Measurements from ENCODE around the gene GPR162. TPM values are rescaled to one million over a fixed set of nuclear protein-coding genes. Genes with fewer than 3 reads are reported as not detected.

The GPR162 gene
- total RNA-seq, 2 experiments from 2014 or later, result 0.54 to 0.76 TPM

- H3K27ac Mint-ChIP-seq, result no peak overlapping the region
- peaks cover 15% of the 10 kb centered on the region for H3K27me3 Mint-ChIP-seq
- DNase-seq, result no peak
- H3K9me3 Mint-ChIP-seq, result no peaks in the 10 kb centered on the region
- H3K4me3 Mint-ChIP-seq, result no peak overlapping the region
- H3K4me1 Mint-ChIP-seq, result peaks cover 8% of the 10 kb centered on the region
- H3K36me3 Mint-ChIP-seq, result no peaks in the 10 kb centered on the region
These were observed 11.7 kb downstream of the GPR162 start for GRCh38 chr12:6833189-6833890.

- Mint-ChIP-seq H3K27ac (no peak overlapping the region), H3K9me3 (no peaks in the 10 kb centered on the region), H3K36me3 (no peaks in the 10 kb centered on the region), H3K27me3 (peaks cover 9% of the 10 kb centered on the region), H3K4me1 (peaks cover 2% of the 10 kb centered on the region), H3K4me3 (no peak overlapping the region)
- no peak for DNase-seq
These were observed 12.6 kb downstream of the GPR162 start for GRCh38 chr12:6834254-6834653.

DNA sequence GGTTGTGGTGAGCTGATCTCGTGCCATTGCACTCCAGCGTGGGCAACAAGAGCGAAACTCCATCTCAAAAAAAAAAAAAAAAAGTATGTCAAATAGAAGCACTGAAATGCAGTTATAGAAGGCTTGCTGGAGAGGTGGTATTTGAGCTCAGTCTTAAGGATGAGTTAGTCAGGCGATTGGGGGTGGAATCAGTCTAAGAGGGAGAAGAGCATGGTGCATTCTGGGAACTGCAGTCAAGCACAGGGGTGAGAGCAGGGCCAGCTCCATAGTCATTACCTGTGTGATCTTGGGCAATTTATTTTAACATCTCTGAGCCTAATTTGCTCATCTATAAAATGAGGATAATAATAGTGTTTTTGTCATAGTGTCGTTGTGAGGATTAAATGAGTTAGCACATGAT is 13.3 kb downstream of the GPR162 start:
- DNase-seq, result no peak
- Mint-ChIP-seq H3K27ac (no peak overlapping the region), H3K4me3 (no peak overlapping the region), H3K27me3 (peaks cover 5% of the 10 kb centered on the region), H3K4me1 (no peaks in the 10 kb centered on the region), H3K36me3 (no peaks in the 10 kb centered on the region), H3K9me3 (no peaks in the 10 kb centered on the region)

DNA sequence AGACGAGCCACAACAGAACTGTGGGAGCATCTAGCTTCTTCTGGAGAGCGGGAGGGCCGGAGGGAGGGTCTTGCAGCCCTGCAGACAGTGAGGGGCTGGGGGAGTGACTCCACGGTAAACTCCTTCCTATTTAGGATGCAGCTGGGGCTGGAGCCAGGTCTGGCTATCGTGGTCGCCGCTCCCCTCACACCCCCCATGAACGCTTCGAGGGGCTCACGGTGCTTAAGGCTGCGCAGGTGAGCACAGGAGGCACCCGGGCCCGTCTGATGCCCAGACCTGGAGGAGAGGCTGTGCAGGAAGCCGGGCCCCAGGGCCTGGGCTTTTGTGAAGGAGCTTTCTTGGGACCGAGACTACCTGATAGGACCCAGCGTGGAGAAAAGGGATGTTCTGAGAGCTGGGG is 15.2 kb downstream of the GPR162 start:
- DNase-seq, result no peak
- Mint-ChIP-seq H3K9me3 (no peaks in the 10 kb centered on the region), H3K4me3 (no peak overlapping the region), H3K27ac (no peak overlapping the region), H3K36me3 (no peaks in the 10 kb centered on the region), H3K27me3 (no peaks in the 10 kb centered on the region), H3K4me1 (no peaks in the 10 kb centered on the region)

- Mint-ChIP-seq H3K4me3 (no peak overlapping the region), H3K27ac (no peak overlapping the region), H3K36me3 (no peaks in the 10 kb centered on the region), H3K27me3 (no peaks in the 10 kb centered on the region), H3K4me1 (no peaks in the 10 kb centered on the region), H3K9me3 (no peaks in the 10 kb centered on the region)
- no peak for DNase-seq
These were observed 15.9 kb downstream of the GPR162 start for GRCh38 chr12:6837370-6838060.

DNA sequence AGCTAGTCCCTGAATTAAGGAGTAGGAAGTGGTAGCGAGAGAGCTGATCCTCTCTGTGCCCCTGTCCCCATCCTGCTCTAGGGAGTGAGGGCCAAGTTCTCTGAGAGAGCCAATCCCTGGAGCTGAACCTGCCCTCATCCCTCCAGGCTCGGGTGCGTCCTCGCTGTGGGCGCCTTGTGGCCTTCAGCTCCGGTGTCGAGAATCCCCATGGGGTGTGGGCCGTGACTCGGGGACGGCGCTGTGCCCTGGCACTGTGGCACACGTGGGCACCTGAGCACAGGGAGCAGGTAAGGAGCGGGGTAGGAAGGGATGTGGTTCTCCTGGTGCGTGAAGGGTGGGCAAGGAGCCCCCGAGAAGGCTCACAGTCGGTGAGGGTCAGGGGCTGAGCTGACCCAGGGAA is 17.2 kb downstream of the GPR162 start:
- Mint-ChIP-seq H3K36me3 (no peaks in the 10 kb centered on the region), H3K27me3 (no peaks in the 10 kb centered on the region), H3K9me3 (no peaks in the 10 kb centered on the region), H3K4me1 (no peaks in the 10 kb centered on the region), H3K27ac (no peak overlapping the region), H3K4me3 (no peak overlapping the region)
- DNase-seq, result no peak

- H3K27me3 Mint-ChIP-seq, result no peaks in the 10 kb centered on the region
- no peak overlapping the region for H3K27ac Mint-ChIP-seq
- no peaks in the 10 kb centered on the region for H3K9me3 Mint-ChIP-seq
- H3K4me3 Mint-ChIP-seq, result no peak overlapping the region
- H3K4me1 Mint-ChIP-seq, result no peaks in the 10 kb centered on the region
- DNase-seq, result no peak
- H3K36me3 Mint-ChIP-seq, result no peaks in the 10 kb centered on the region
These were observed 18.0 kb downstream of the GPR162 start for GRCh38 chr12:6839482-6840201.

GRCh38 chr12:6840330-6840729 is 18.7 kb downstream of the GPR162 start:
- H3K27me3 Mint-ChIP-seq, result no peaks in the 10 kb centered on the region
- no peak for DNase-seq
- no peaks in the 10 kb centered on the region for H3K4me1 Mint-ChIP-seq
- no peak overlapping the region for H3K27ac Mint-ChIP-seq
- no peaks in the 10 kb centered on the region for H3K9me3 Mint-ChIP-seq
- H3K36me3 Mint-ChIP-seq, result peaks cover 3% of the 10 kb centered on the region
- no peak overlapping the region for H3K4me3 Mint-ChIP-seq

DNA sequence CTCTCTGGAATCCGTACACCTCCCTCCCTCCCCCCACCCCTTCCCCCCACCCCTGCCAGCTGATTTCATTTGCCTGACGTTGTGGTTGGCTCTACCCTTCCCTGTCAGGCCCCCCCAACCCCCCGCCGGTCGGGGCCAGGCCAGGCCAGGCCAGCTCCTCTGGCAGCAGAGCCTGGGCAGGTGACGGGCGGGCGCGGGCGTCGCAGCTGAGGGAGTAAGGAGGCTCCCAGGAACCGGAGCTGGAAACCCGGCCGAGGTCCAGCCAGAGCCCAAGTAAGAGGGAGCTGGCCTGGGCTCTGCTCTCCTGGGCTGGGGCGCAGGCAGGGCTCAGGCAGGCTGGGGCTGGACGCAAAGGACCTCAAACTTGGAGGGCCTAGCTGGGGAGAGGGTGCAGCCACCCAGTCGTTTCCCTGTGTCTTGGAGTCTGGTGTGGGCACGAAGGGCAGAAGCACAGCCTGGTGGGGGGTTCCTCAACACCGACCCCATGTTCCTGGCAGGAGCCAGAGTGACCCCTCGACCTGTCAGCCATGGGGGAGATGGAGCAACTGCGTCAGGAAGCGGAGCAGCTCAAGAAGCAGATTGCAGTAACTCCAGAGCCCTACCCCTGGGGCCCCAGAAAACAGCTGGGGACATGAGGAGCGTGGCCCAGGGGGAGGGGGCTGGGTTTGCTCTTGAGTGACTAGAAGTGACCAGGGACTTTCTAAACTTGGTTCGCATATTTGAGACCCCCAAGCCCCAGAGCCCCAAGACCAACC is 19.3 kb downstream of the GPR162 start, which contains the start of gene GNB3:
Gene GNB3, plus strand, starts transcription at position 165 of the 755 bp plus-strand sequence. Its CDS starts 363 bp downstream, at position 528.
- DNase-seq, result no peak
- Mint-ChIP-seq H3K4me3 (no peak within 1 kb of the TSS), H3K4me1 (no peaks in the 10 kb centered on the region), H3K27me3 (no peaks in the 10 kb centered on the region), H3K27ac (no peak within 1 kb of the TSS), H3K9me3 (no peaks in the 10 kb centered on the region), H3K36me3 (peaks cover 5% of the 10 kb centered on the region)

DNA sequence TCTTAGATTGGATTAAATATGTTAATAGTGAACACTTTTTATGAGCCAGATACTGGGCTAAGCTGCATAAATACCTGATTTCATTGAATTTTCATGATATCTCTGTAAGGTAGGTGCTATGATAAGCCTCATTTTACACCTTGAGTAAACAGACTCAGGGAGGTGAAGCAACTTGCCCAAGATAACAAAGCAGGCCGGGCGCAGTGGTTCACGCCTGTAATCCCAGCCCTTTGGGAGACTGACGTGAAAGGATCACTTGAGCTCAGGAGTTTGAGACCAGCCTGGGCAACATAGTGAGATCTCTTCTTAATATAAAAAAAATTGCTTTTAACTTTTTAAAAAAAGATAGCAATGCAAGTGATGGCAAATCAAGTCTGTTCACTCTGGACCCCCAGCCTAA is 20.5 kb downstream of the GPR162 start:
- Mint-ChIP-seq H3K4me1 (no peaks in the 10 kb centered on the region), H3K9me3 (no peaks in the 10 kb centered on the region), H3K27ac (no peak overlapping the region), H3K4me3 (no peak overlapping the region), H3K36me3 (peaks cover 8% of the 10 kb centered on the region), H3K27me3 (no peaks in the 10 kb centered on the region)
- DNase-seq, result no peak

GRCh38 chr12:6843118-6843902 is 21.7 kb downstream of the GPR162 start:
- Mint-ChIP-seq H3K27me3 (no peaks in the 10 kb centered on the region), H3K9me3 (no peaks in the 10 kb centered on the region), H3K4me1 (no peaks in the 10 kb centered on the region), H3K4me3 (no peak overlapping the region), H3K36me3 (peaks cover 12% of the 10 kb centered on the region), H3K27ac (no peak overlapping the region)
- no peak for DNase-seq

GRCh38 chr12:6845395-6845794 is 23.8 kb downstream of the GPR162 start:
- DNase-seq, result no peak
- Mint-ChIP-seq H3K27me3 (no peaks in the 10 kb centered on the region), H3K36me3 (peaks cover 19% of the 10 kb centered on the region), H3K4me1 (peaks cover 12% of the 10 kb centered on the region), H3K27ac (no peak overlapping the region), H3K4me3 (no peak overlapping the region), H3K9me3 (no peaks in the 10 kb centered on the region)

- H3K27ac Mint-ChIP-seq, result no peak overlapping the region
- peaks cover 17% of the 10 kb centered on the region for H3K4me1 Mint-ChIP-seq
- H3K9me3 Mint-ChIP-seq, result no peaks in the 10 kb centered on the region
- no peak overlapping the region for H3K4me3 Mint-ChIP-seq
- no peaks in the 10 kb centered on the region for H3K27me3 Mint-ChIP-seq
- peaks cover 20% of the 10 kb centered on the region for H3K36me3 Mint-ChIP-seq
- DNase-seq, result no peak
These were observed 24.8 kb downstream of the GPR162 start for GRCh38 chr12:6846316-6846869.

- peaks cover 20% of the 10 kb centered on the region for H3K36me3 Mint-ChIP-seq
- no peak overlapping the region for H3K27ac Mint-ChIP-seq
- no peak overlapping the region for H3K4me3 Mint-ChIP-seq
- DNase-seq, result no peak
- no peaks in the 10 kb centered on the region for H3K27me3 Mint-ChIP-seq
- no peaks in the 10 kb centered on the region for H3K9me3 Mint-ChIP-seq
- peaks cover 17% of the 10 kb centered on the region for H3K4me1 Mint-ChIP-seq
These were observed 26.1 kb downstream of the GPR162 start for GRCh38 chr12:6847676-6848075.
